Astrocyte (in vitro differentiated cells and primary cell): Measurements from ENCODE around the gene RNASEH2C.
"Not testable (repeated sequence)": the region's sequence is repeated elsewhere in the genome, so short reads cannot be mapped to it uniquely, and the experiment has no call there.

Experiments used
- EZH2 ChIP-seq: IDR thresholded peaks from 2 replicates; pipeline ENCODE4 v1.6.1; 2012; ENCODE audit warnings: mild to moderate bottlenecking, low read length, inconsistent platforms; ENCODE audit not compliant: insufficient read depth
- TF ChIP-seq, protein P1 (sequence below): IDR thresholded peaks from 2 replicates; pipeline ENCODE4 v1.5.1; 2011; ENCODE audit warnings: low read depth, mild to moderate bottlenecking, inconsistent platforms, low read length, moderate library complexity; ENCODE audit not compliant: insufficient read depth

DNA sequence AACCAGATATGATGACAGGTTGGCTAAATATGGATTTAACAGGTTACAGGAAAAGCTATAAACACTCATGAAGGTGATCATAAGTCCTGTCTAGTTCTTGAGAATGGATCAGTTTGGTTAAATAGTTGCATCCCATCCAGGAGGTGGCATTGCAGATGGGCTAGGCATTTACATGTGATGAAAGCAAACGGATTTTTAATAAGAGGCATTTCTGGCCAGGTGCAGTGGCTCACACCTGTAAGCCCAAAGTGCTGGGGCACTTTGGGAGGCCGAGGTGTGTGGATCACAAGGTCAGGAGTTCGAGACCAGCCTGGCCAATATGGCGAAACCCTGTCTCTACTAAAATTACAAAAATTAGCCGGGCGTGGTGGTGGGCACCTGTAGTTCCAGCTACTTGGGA lies 37.1 kb downstream of the RNASEH2C start:
- TF ChIP-seq, protein P1, sequence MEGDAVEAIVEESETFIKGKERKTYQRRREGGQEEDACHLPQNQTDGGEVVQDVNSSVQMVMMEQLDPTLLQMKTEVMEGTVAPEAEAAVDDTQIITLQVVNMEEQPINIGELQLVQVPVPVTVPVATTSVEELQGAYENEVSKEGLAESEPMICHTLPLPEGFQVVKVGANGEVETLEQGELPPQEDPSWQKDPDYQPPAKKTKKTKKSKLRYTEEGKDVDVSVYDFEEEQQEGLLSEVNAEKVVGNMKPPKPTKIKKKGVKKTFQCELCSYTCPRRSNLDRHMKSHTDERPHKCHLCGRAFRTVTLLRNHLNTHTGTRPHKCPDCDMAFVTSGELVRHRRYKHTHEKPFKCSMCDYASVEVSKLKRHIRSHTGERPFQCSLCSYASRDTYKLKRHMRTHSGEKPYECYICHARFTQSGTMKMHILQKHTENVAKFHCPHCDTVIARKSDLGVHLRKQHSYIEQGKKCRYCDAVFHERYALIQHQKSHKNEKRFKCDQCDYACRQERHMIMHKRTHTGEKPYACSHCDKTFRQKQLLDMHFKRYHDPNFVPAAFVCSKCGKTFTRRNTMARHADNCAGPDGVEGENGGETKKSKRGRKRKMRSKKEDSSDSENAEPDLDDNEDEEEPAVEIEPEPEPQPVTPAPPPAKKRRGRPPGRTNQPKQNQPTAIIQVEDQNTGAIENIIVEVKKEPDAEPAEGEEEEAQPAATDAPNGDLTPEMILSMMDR: not testable (repeated sequence)
- not testable (repeated sequence) for TF ChIP-seq EZH2
